ENCODE measurements around the gene TUBGCP3. TPM values are rescaled to one million over a fixed set of nuclear protein-coding genes. Genes with fewer than 3 reads are reported as not detected.

TUBGCP3 gene
- total and polyA plus RNA-seq, 2 experiments from 2014 or later = 12.8 to 40.2 TPM

DNA sequence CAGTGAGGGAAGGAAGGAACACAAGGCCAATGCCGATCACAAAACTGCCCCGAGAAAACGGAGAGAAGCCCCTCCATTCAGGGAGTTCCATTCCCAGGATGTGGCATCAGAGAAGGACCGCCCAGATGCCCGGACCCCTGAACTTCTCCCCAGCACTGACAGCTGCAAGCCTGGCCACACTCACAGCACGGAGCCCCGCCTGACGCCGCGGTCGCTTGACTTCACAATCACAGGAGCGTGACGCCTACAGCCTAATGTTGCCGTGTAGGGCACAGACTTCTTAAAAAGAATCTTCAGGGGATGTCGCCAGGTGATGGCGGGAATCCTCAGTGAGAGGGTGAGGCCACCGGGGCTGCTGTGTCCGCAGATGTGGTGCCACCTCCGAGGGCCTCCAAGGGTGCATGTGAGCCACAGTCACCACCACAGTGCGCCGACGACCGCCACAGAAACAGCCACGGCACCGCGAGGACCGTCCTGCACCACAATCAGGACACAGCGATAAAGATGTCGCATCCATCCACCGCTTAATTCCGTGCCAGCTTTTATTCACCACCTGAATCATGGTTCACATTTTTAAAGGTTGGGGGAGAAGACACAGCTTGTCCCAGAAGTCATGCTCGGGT lies 134.6 kb downstream of the TUBGCP3 start:
- Mint-ChIP-seq H3K36me3 (ENCODE audit: low read depth) (no peaks in the 10 kb centered on the region), H3K27me3 (ENCODE audit: insufficient read depth, low read depth, poor library complexity) (peaks cover 2% of the 10 kb centered on the region), H3K4me1 (no peaks in the 10 kb centered on the region), H3K27ac (no peak overlapping the region), H3K9me3 (no peaks in the 10 kb centered on the region), H3K4me3 (no peak overlapping the region)
- Histone ChIP-seq H3F3A (replicated peaks; ENCODE audit: low read depth) (no peaks in the 10 kb centered on the region), H3K79me2 (replicated peaks; ENCODE audit: insufficient read depth) (no peaks in the 10 kb centered on the region), H2AFZ (no peak overlapping the region), H3K4me2 (no peak overlapping the region), H3K4me3 (no peak overlapping the region), H3K36me3 (ENCODE audit: insufficient read depth) (no peaks in the 10 kb centered on the region), H3K27ac (ENCODE audit: low read depth) (no peak overlapping the region), H3K27me3 (ENCODE audit: insufficient read depth) (no peaks in the 10 kb centered on the region), H3K9me2 (ENCODE audit: insufficient read depth) (no peaks in the 10 kb centered on the region), H3K4me1 (ENCODE audit: insufficient read depth) (no peaks in the 10 kb centered on the region), H4K20me1 (replicated peaks; ENCODE audit: insufficient read depth) (no peaks in the 10 kb centered on the region)
- ATAC-seq = no peak
- TF ChIP-seq, protein P1, sequence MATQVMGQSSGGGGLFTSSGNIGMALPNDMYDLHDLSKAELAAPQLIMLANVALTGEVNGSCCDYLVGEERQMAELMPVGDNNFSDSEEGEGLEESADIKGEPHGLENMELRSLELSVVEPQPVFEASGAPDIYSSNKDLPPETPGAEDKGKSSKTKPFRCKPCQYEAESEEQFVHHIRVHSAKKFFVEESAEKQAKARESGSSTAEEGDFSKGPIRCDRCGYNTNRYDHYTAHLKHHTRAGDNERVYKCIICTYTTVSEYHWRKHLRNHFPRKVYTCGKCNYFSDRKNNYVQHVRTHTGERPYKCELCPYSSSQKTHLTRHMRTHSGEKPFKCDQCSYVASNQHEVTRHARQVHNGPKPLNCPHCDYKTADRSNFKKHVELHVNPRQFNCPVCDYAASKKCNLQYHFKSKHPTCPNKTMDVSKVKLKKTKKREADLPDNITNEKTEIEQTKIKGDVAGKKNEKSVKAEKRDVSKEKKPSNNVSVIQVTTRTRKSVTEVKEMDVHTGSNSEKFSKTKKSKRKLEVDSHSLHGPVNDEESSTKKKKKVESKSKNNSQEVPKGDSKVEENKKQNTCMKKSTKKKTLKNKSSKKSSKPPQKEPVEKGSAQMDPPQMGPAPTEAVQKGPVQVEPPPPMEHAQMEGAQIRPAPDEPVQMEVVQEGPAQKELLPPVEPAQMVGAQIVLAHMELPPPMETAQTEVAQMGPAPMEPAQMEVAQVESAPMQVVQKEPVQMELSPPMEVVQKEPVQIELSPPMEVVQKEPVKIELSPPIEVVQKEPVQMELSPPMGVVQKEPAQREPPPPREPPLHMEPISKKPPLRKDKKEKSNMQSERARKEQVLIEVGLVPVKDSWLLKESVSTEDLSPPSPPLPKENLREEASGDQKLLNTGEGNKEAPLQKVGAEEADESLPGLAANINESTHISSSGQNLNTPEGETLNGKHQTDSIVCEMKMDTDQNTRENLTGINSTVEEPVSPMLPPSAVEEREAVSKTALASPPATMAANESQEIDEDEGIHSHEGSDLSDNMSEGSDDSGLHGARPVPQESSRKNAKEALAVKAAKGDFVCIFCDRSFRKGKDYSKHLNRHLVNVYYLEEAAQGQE (IDR thresholded peaks at IDR 0.05; ENCODE audit: unreplicated experiment) = no peak
- TF ChIP-seq, protein P2, sequence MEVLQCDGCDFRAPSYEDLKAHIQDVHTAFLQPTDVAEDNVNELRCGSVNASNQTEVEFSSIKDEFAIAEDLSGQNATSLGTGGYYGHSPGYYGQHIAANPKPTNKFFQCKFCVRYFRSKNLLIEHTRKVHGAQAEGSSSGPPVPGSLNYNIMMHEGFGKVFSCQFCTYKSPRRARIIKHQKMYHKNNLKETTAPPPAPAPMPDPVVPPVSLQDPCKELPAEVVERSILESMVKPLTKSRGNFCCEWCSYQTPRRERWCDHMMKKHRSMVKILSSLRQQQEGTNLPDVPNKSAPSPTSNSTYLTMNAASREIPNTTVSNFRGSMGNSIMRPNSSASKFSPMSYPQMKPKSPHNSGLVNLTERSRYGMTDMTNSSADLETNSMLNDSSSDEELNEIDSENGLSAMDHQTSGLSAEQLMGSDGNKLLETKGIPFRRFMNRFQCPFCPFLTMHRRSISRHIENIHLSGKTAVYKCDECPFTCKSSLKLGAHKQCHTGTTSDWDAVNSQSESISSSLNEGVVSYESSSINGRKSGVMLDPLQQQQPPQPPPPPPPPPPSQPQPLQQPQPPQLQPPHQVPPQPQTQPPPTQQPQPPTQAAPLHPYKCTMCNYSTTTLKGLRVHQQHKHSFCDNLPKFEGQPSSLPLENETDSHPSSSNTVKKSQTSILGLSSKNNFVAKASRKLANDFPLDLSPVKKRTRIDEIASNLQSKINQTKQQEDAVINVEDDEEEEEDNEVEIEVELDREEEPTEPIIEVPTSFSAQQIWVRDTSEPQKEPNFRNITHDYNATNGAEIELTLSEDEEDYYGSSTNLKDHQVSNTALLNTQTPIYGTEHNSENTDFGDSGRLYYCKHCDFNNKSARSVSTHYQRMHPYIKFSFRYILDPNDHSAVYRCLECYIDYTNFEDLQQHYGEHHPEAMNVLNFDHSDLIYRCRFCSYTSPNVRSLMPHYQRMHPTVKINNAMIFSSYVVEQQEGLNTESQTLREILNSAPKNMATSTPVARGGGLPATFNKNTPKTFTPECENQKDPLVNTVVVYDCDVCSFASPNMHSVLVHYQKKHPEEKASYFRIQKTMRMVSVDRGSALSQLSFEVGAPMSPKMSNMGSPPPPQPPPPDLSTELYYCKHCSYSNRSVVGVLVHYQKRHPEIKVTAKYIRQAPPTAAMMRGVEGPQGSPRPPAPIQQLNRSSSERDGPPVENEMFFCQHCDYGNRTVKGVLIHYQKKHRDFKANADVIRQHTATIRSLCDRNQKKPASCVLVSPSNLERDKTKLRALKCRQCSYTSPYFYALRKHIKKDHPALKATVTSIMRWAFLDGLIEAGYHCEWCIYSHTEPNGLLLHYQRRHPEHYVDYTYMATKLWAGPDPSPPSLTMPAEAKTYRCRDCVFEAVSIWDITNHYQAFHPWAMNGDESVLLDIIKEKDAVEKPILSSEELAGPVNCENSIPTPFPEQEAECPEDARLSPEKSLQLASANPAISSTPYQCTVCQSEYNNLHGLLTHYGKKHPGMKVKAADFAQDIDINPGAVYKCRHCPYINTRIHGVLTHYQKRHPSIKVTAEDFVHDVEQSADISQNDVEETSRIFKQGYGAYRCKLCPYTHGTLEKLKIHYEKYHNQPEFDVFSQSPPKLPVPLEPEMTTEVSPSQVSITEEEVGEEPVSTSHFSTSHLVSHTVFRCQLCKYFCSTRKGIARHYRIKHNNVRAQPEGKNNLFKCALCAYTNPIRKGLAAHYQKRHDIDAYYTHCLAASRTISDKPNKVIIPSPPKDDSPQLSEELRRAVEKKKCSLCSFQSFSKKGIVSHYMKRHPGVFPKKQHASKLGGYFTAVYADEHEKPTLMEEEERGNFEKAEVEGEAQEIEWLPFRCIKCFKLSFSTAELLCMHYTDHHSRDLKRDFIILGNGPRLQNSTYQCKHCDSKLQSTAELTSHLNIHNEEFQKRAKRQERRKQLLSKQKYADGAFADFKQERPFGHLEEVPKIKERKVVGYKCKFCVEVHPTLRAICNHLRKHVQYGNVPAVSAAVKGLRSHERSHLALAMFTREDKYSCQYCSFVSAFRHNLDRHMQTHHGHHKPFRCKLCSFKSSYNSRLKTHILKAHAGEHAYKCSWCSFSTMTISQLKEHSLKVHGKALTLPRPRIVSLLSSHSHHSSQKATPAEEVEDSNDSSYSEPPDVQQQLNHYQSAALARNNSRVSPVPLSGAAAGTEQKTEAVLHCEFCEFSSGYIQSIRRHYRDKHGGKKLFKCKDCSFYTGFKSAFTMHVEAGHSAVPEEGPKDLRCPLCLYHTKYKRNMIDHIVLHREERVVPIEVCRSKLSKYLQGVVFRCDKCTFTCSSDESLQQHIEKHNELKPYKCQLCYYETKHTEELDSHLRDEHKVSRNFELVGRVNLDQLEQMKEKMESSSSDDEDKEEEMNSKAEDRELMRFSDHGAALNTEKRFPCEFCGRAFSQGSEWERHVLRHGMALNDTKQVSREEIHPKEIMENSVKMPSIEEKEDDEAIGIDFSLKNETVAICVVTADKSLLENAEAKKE (CRISPR knock-in tag; IDR thresholded peaks at IDR 0.05) = no peak
- TF ChIP-seq ZNF331 (CRISPR knock-in tag; IDR thresholded peaks at IDR 0.05; ENCODE audit: low read depth) = no peak
- TF ChIP-seq, protein P3, sequence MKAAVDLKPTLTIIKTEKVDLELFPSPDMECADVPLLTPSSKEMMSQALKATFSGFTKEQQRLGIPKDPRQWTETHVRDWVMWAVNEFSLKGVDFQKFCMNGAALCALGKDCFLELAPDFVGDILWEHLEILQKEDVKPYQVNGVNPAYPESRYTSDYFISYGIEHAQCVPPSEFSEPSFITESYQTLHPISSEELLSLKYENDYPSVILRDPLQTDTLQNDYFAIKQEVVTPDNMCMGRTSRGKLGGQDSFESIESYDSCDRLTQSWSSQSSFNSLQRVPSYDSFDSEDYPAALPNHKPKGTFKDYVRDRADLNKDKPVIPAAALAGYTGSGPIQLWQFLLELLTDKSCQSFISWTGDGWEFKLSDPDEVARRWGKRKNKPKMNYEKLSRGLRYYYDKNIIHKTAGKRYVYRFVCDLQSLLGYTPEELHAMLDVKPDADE (IDR thresholded peaks at IDR 0.05) = no peak
- TF ChIP-seq EZH2phosphoT487 (IDR thresholded peaks at IDR 0.05; ENCODE audit: unreplicated experiment) = no peak
- no peak for DNase-seq (ENCODE audit: low spot score)
